Hepatocyte (in vitro differentiated cells): Measurements from ENCODE around the gene TRAF1. TPM values are rescaled to one million over a fixed set of nuclear protein-coding genes. Genes with fewer than 3 reads are reported as not detected.

Experiments
- DNase-seq: peaks from one replicate; pipeline ENCODE4 v3.0.0-alpha.2; 2016; ENCODE audit warnings: low spot score
- H2AFZ ChIP-seq: fragments of 200-600 bp; sonication (generic); 2 replicates; pipeline ENCODE4 v1.6.0; 2016; ENCODE audit warnings: antibody characterized with exemption, mild to moderate bottlenecking
- H3K27ac ChIP-seq: fragments of 200-600 bp; sonication (generic); 2 replicates; pipeline ENCODE4 v1.5.1; 2016; ENCODE audit warnings: mild to moderate bottlenecking
- H3K27me3 ChIP-seq: fragments of 200-600 bp; sonication (generic); 2 replicates; pipeline ENCODE4 v1.6.1; 2016
- H3K36me3 ChIP-seq: fragments of 200-600 bp; sonication (generic); replicated peaks from 2 replicates; pipeline ENCODE4 v1.5.1; 2016; ENCODE audit warnings: low read depth; ENCODE audit not compliant: insufficient read depth
- H3K4me1 ChIP-seq: fragments of 200-600 bp; sonication (generic); 2 replicates; pipeline ENCODE4 v1.5.1; 2016; ENCODE audit warnings: mild to moderate bottlenecking, moderate library complexity; ENCODE audit not compliant: insufficient read depth
- H3K4me2 ChIP-seq: fragments of 200-600 bp; sonication (generic); 2 replicates; pipeline ENCODE4 v1.6.0; 2016
- H3K4me3 ChIP-seq: fragments of 200-600 bp; sonication (generic); 2 replicates; pipeline ENCODE4 v1.5.1; 2016; ENCODE audit warnings: mild to moderate bottlenecking
- H3K79me2 ChIP-seq: fragments of 200-600 bp; sonication (generic); 2 replicates; pipeline ENCODE4 v1.6.0; 2017; ENCODE audit warnings: mild to moderate bottlenecking
- H3K9me2 ChIP-seq: fragments of 200-600 bp; sonication (generic); replicated peaks from 2 replicates; pipeline ENCODE4 v1.6.0; 2017; ENCODE audit warnings: mild to moderate bottlenecking; ENCODE audit not compliant: insufficient read depth
- H3K9me3 ChIP-seq: fragments of 200-600 bp; sonication (generic); 2 replicates; pipeline ENCODE4 v1.5.1; 2016; ENCODE audit warnings: low read depth, mild to moderate bottlenecking
- H4K20me1 ChIP-seq: fragments of 200-600 bp; sonication (generic); 2 replicates; pipeline ENCODE4 v1.6.0; 2016; ENCODE audit warnings: mild to moderate bottlenecking; ENCODE audit not compliant: insufficient read depth, poor library complexity, severe bottlenecking
- CTCF ChIP-seq: fragments of 200-600 bp; sonication (generic); IDR thresholded peaks from 2 replicates; pipeline ENCODE4 v1.5.1; 2016; ENCODE audit warnings: antibody characterized with exemption, mild to moderate bottlenecking; ENCODE audit not compliant: poor library complexity
- EZH2 ChIP-seq: fragments of 200-600 bp; sonication (generic); IDR thresholded peaks from 2 replicates; pipeline ENCODE4 v1.6.1; 2016; ENCODE audit warnings: antibody characterized with exemption, mild to moderate bottlenecking, borderline replicate concordance
- EZH2phosphoT487 ChIP-seq: fragments of 200-600 bp; sonication (generic); IDR thresholded peaks from one replicate; pipeline ENCODE4 v1.6.1; 2018; ENCODE audit warnings: antibody characterized with exemption, mild to moderate bottlenecking, low read depth, moderate library complexity; ENCODE audit not compliant: unreplicated experiment, severe bottlenecking
- WGBS: methylation state at CpG from one replicate; pipeline ENCODE4 v1.1.6; 2016; ENCODE audit warnings: low lambda C conversion rate; ENCODE audit errors: missing lambda C conversion rate; 5-methylcytosine and 5-hydroxymethylcytosine counted together
- polyA plus RNA-seq: library from polyadenylated mRNA; unstranded; fragments of >200 nt; fragmentation: Nextera tagmentation; extraction: Ambion mirVana; gene quantifications from 2 replicates; pipeline ENCODE4 v1.2.1, GENCODE V29; 2016
- total RNA-seq: library from RNA; depleted of rRNA; stranded (reverse); fragments of >200 nt; gene quantifications from 2 replicates; pipeline ENCODE4 v1.2.3, GENCODE V29; 2014

The TRAF1 gene
- total and polyA plus RNA-seq, 2 experiments from 2014 or later: 2.2 to 4.0 TPM

DNA sequence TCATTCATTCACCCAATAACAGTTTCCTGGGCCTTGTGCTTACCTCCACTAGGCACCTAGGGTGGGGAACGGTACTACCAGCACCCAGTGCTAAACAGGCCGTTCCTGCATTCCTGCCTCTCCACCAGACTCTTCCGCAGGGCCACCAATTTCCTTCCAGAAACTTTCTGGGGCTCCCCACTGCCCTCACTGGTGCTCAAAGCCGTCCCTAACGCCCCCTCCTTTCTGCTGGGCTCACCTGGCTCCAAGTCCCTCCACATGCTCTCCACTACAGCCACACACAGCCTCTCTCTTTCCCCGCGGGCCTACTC lies 51.0 kb downstream of the TRAF1 start:
- Histone ChIP-seq H3K27ac (peak overlapping the region; percentile 99), H3K27me3 (no peaks in the 10 kb centered on the region), H3K4me3 (peak overlapping the region; percentile 96), H3K4me1 (peaks cover 50% of the 10 kb centered on the region), H4K20me1 (no peaks in the 10 kb centered on the region), H3K79me2 (no peaks in the 10 kb centered on the region), H3K9me2 (no peaks in the 10 kb centered on the region), H3K36me3 (no peaks in the 10 kb centered on the region), H2AFZ (no peak overlapping the region), H3K4me2 (peak overlapping the region; percentile 99), H3K9me3 (no peaks in the 10 kb centered on the region)
- 60% methylated on average over 7 of the region's 7 CpGs for WGBS
- TF ChIP-seq CTCF (no peak), EZH2 (no peak), EZH2phosphoT487 (no peak)
- DNase-seq: no peak

GRCh38 chr9:120875195-120875565 lies 51.4 kb downstream of the TRAF1 start:
- no peaks in the 10 kb centered on the region for H3K9me3 ChIP-seq
- WGBS: 69% methylated on average over 4 of the region's 4 CpGs
- no peaks in the 10 kb centered on the region for H4K20me1 ChIP-seq
- no peaks in the 10 kb centered on the region for H3K79me2 ChIP-seq
- H3K4me2 ChIP-seq: peak overlapping the region; percentile 99
- peaks cover 50% of the 10 kb centered on the region for H3K4me1 ChIP-seq
- H3K27me3 ChIP-seq: no peaks in the 10 kb centered on the region
- no peak overlapping the region for H2AFZ ChIP-seq
- DNase-seq: no peak
- H3K4me3 ChIP-seq: no peak overlapping the region
- H3K9me2 ChIP-seq: no peaks in the 10 kb centered on the region
- TF ChIP-seq EZH2phosphoT487 (no peak), EZH2 (no peak), CTCF (no peak)
- H3K36me3 ChIP-seq: no peaks in the 10 kb centered on the region
- peak overlapping the region; percentile 99 for H3K27ac ChIP-seq

DNA sequence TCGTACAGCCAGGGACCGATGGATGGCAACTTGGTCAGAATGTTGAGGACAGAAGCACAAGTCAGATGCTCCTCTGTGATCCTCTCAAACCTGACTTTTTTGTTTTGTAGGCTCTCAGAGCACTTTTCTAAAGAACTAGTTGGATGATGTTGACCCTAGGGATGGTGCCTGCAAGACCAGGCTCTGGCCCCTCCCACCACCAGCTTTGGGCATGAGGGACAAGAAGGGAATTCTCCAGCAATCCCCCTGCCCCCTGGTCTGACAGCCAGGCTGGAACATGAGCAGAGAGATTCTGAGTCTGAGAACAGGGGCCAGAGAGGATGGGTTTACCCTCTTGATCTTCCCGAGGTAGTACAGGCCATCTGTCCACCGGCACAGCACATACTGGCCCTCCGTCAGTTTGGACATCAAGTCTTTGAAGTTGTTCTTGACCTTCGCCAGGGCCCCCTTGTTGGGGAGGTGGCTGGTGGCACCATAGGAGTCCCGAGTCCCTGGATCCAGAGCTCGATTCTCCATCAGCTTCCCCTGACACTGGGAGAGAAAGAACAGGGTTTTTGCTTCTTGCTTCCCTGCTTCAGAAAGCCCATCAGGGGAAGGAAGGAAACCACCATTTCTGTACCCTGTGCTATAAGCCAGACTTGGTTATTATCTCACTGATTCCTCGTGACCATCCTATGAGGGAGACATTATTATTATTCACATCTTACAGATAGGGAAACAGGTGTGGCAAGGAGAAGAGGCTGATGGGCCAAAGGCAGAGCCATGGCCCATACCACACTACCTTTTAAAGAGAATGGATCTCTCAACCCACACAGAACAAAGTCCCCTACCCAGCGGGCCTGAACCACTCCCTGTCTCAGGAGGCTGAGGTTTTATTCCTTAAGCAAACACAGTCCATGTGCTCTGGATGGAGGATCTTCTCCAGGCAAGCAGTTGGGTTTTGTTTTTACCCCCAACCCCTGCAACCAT lies 52.1 kb downstream of the TRAF1 start:
- no peaks in the 10 kb centered on the region for H3K9me3 ChIP-seq
- H4K20me1 ChIP-seq: no peaks in the 10 kb centered on the region
- H3K4me3 ChIP-seq: no peak overlapping the region
- no peak for TF ChIP-seq EZH2
- H3K9me2 ChIP-seq: no peaks in the 10 kb centered on the region
- peaks cover 51% of the 10 kb centered on the region for H3K4me1 ChIP-seq
- WGBS: 91% methylated on average over 10 of the region's 10 CpGs
- no peak overlapping the region for H2AFZ ChIP-seq
- no peaks in the 10 kb centered on the region for H3K36me3 ChIP-seq
- DNase-seq: no peak
- peak overlapping the region; percentile 99 for H3K27ac ChIP-seq
- H3K27me3 ChIP-seq: no peaks in the 10 kb centered on the region
- H3K4me2 ChIP-seq: peak overlapping the region; percentile 99
- H3K79me2 ChIP-seq: no peaks in the 10 kb centered on the region

DNA sequence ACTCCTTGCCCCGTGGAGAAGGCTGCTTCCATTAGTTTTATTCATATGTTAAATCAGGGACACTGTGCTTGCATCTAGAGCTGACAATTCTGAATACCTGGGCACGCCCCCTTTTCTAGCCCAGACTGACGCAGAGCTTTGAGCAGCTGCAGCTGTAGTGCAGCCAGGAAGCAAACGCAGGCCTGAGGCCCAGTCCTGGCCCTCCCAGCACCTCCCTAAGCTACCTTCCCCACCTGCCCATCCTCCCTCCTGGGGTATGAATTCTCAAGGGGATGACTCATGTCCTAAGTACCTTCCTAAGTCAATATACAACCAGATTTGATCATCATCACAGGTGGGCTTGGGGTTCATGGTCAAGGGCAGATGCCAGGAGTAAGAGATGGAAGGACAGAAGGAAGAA lies 53.1 kb downstream of the TRAF1 start:
- no peaks in the 10 kb centered on the region for H3K36me3 ChIP-seq
- no peak overlapping the region for H2AFZ ChIP-seq
- H3K4me2 ChIP-seq: no peak overlapping the region
- TF ChIP-seq EZH2: no peak
- no peak for TF ChIP-seq CTCF
- no peak for TF ChIP-seq EZH2phosphoT487
- peak overlapping the region; percentile 99 for H3K27ac ChIP-seq
- no peak overlapping the region for H3K4me3 ChIP-seq
- peaks cover 47% of the 10 kb centered on the region for H3K4me1 ChIP-seq
- peak; percentile 81 for DNase-seq
- H3K9me2 ChIP-seq: no peaks in the 10 kb centered on the region
- H3K9me3 ChIP-seq: no peaks in the 10 kb centered on the region
- no peaks in the 10 kb centered on the region for H3K27me3 ChIP-seq
- no peaks in the 10 kb centered on the region for H3K79me2 ChIP-seq
- no peaks in the 10 kb centered on the region for H4K20me1 ChIP-seq
- 39% methylated on average over 4 of the region's 4 CpGs for WGBS
